ENCODE data around the gene MYH14. TPM values are rescaled to one million over a fixed set of nuclear protein-coding genes. Genes with fewer than 3 reads are reported as not detected.

MYH14 gene
- total and polyA plus RNA-seq, 9 of the 15 experiments (the other 6 are each of a cell fraction or from before 2014, with no cell fraction given) = 0.04 to 0.86 (median 0.19) TPM; not detected in 2

GRCh38 chr19:50333737-50334617 lies 130.6 kb downstream of the MYH14 start (continued):
- TF ChIP-seq ATF1 (CRISPR knock-in tag; IDR thresholded peaks at IDR 0.05) (peak; percentile 69; the same call in 1 of the 2 replicates), ATF1 (tag; IDR thresholded peaks at IDR 0.05) (peak; percentile 99), SRF (CRISPR knock-in tag; IDR thresholded peaks at IDR 0.05) (no peak; a peak in 1 of 4 replicates), NR2C2 (CRISPR knock-in tag; IDR thresholded peaks at IDR 0.05) (peak; percentile 87), NR2C2 (tag; IDR thresholded peaks at IDR 0.05) (peak; percentile 73), ZBTB1 (CRISPR knock-in tag; IDR thresholded peaks at IDR 0.05; ENCODE audit: borderline replicate concordance, low read depth) (peak; percentile 80), SIX5 (IDR thresholded peaks at IDR 0.05; ENCODE audit: borderline replicate concordance in 1 of 2, insufficient read depth in 1 of 2, low read depth in 1 of 2, low read length in 2 of 2) (no peak), ZFP91 (CRISPR knock-in tag; IDR thresholded peaks at IDR 0.05) (0 out of 2 replicates have a peak, but pooled peaks have one; percentile 55), E2F8 (IDR thresholded peaks at IDR 0.05; ENCODE audit: low read depth, partially characterized antibody) (peak; percentile 88), ERF (CRISPR knock-in tag; IDR thresholded peaks at IDR 0.05) (peak; percentile 94), ZNF778 (CRISPR knock-in tag; IDR thresholded peaks at IDR 0.05) (no peak), HLTF (IDR thresholded peaks at IDR 0.05) (0 out of 2 replicates have a peak, but pooled peaks have one; percentile 46)
- TF ChIP-seq, protein P1, sequence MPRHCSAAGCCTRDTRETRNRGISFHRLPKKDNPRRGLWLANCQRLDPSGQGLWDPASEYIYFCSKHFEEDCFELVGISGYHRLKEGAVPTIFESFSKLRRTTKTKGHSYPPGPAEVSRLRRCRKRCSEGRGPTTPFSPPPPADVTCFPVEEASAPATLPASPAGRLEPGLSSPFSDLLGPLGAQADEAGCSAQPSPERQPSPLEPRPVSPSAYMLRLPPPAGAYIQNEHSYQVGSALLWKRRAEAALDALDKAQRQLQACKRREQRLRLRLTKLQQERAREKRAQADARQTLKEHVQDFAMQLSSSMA (CRISPR knock-in tag; IDR thresholded peaks at IDR 0.05) = peak; percentile 63
- TF ChIP-seq, protein P2, sequence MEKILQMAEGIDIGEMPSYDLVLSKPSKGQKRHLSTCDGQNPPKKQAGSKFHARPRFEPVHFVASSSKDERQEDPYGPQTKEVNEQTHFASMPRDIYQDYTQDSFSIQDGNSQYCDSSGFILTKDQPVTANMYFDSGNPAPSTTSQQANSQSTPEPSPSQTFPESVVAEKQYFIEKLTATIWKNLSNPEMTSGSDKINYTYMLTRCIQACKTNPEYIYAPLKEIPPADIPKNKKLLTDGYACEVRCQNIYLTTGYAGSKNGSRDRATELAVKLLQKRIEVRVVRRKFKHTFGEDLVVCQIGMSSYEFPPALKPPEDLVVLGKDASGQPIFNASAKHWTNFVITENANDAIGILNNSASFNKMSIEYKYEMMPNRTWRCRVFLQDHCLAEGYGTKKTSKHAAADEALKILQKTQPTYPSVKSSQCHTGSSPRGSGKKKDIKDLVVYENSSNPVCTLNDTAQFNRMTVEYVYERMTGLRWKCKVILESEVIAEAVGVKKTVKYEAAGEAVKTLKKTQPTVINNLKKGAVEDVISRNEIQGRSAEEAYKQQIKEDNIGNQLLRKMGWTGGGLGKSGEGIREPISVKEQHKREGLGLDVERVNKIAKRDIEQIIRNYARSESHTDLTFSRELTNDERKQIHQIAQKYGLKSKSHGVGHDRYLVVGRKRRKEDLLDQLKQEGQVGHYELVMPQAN (IDR thresholded peaks at IDR 0.05; ENCODE audit: borderline replicate concordance) = peak; percentile 50; the same call in 1 of the 2 replicates
- TF ChIP-seq, protein P3, sequence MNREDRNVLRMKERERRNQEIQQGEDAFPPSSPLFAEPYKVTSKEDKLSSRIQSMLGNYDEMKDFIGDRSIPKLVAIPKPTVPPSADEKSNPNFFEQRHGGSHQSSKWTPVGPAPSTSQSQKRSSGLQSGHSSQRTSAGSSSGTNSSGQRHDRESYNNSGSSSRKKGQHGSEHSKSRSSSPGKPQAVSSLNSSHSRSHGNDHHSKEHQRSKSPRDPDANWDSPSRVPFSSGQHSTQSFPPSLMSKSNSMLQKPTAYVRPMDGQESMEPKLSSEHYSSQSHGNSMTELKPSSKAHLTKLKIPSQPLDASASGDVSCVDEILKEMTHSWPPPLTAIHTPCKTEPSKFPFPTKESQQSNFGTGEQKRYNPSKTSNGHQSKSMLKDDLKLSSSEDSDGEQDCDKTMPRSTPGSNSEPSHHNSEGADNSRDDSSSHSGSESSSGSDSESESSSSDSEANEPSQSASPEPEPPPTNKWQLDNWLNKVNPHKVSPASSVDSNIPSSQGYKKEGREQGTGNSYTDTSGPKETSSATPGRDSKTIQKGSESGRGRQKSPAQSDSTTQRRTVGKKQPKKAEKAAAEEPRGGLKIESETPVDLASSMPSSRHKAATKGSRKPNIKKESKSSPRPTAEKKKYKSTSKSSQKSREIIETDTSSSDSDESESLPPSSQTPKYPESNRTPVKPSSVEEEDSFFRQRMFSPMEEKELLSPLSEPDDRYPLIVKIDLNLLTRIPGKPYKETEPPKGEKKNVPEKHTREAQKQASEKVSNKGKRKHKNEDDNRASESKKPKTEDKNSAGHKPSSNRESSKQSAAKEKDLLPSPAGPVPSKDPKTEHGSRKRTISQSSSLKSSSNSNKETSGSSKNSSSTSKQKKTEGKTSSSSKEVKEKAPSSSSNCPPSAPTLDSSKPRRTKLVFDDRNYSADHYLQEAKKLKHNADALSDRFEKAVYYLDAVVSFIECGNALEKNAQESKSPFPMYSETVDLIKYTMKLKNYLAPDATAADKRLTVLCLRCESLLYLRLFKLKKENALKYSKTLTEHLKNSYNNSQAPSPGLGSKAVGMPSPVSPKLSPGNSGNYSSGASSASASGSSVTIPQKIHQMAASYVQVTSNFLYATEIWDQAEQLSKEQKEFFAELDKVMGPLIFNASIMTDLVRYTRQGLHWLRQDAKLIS (CRISPR knock-in tag; IDR thresholded peaks at IDR 0.05) = peak; percentile 95

Data from K562 (cell line).